K562 (cell line): ENCODE results near the gene KAT6B. TPM values are rescaled to one million over a fixed set of nuclear protein-coding genes. Genes with fewer than 3 reads are reported as not detected.

Source experiments
- ATAC-seq: fragments of 200-7000 bp; cut with Tn5 transposase; 3 replicates; pipeline ENCODE4 v1.9.1; 2020; ENCODE audit warnings: moderate library complexity
- BruUV-seq: library from RNA; stranded (reverse); fragments of 400-500 nt; replicated peaks from 2 replicates; lab custom pipeline; 2021; lab: Mats Ljungman, UMichigan
- CTCF ChIA-PET: fragments of 300-600 bp; formaldehyde crosslinking; extraction: SDS; loops from one replicate; lab custom pipeline; 2021; ENCODE audit warnings: low intra/inter-chr PET ratio; lab: Yijun Ruan, JAX
- POLR2A ChIA-PET: fragments of 300-600, 350-650 bp; sonication (Branson Sonifier 250); formaldehyde crosslinking; extraction: SDS; loops from one replicate; lab custom pipeline; 2021; ENCODE audit warnings: antibody characterized with exemption, inconsistent platforms; lab: Yijun Ruan, JAX
- DNase-seq, 4 experiments: peaks; one replicate each; pipeline versions ENCODE4 v3.0.0 to v3.0.0-alpha.2; 2011 to 2018; ENCODE audit warnings: low spot score in 3 of 4, mixed read lengths in 3 of 4; ENCODE audit errors: extremely low read depth in 1 of 4
- FAIRE-seq: peaks from 2 replicates; lab custom pipeline; 2011; peaks lifted over from hg19 to GRCh38; lab: Jason Lieb, UNC
- H2AFZ ChIP-seq: 2 replicates; pipeline ENCODE4 v1.6.0; 2011; ENCODE audit warnings: low read depth, low read length, control low read depth, inconsistent platforms
- H3K27ac ChIP-seq: fragments of 200-600 bp; 3 replicates; pipeline ENCODE4 v1.8.0; 2011; ENCODE audit warnings: low read depth, mild to moderate bottlenecking, control low read depth, inconsistent platforms, low read length, moderate library complexity, mixed read lengths; ENCODE audit errors: extremely low read depth
- H3K27me3 ChIP-seq, 2 experiments: fragments of 300-600 bp in 1 of 2; 2 replicates in 1 of 2; 3 replicates in 1 of 2; pipeline versions ENCODE4 v1.6.0 to v1.8.0; 2011; ENCODE audit warnings: inconsistent platforms in 2 of 2, low read length in 2 of 2, mild to moderate bottlenecking in 1 of 2, mixed read lengths in 1 of 2, moderate library complexity in 1 of 2; ENCODE audit not compliant: control insufficient read depth in 2 of 2, insufficient read depth in 2 of 2
- H3K36me3 ChIP-seq: fragments of 300-600 bp; 3 replicates; pipeline ENCODE4 v1.8.0; 2011; ENCODE audit warnings: mild to moderate bottlenecking, low read length, inconsistent platforms; ENCODE audit not compliant: control insufficient read depth, insufficient read depth
- H3K4me1 ChIP-seq, 2 experiments: fragments of 200-600 bp in 1 of 2; replicated peaks in 1 of 2; 2 replicates in 1 of 2; 3 replicates in 1 of 2; pipeline versions ENCODE4 v1.5.1 to v1.8.0; 2011; ENCODE audit warnings: inconsistent platforms in 2 of 2, low read length in 2 of 2, mild to moderate bottlenecking in 1 of 2, mixed read lengths in 1 of 2, moderate library complexity in 1 of 2; ENCODE audit not compliant: control insufficient read depth in 2 of 2, insufficient read depth in 2 of 2
- H3K4me2 ChIP-seq: 2 replicates; pipeline ENCODE4 v1.6.1; 2011; ENCODE audit warnings: low read length, control low read depth, inconsistent platforms, mixed read lengths; ENCODE audit not compliant: insufficient read depth
- H3K4me3 ChIP-seq: fragments of 200-600 bp; sonication (generic), shearing (Covaris generic); 2 replicates; pipeline ENCODE4 v1.5.1; 2016; ENCODE audit warnings: control low read depth, inconsistent platforms
- H3K79me2 ChIP-seq: fragments of 200-600 bp; 3 replicates; pipeline ENCODE4 v1.8.0; 2011; ENCODE audit warnings: low read length, inconsistent platforms; ENCODE audit not compliant: control insufficient read depth, insufficient read depth
- H3K9ac ChIP-seq, 2 experiments: 2 replicates each; pipeline versions ENCODE4 v1.6.0 to v1.6.1; 2011; ENCODE audit warnings: low read depth in 2 of 2, low read length in 2 of 2, control low read depth in 1 of 2, inconsistent platforms in 1 of 2, mild to moderate bottlenecking in 1 of 2, mixed read lengths in 1 of 2; ENCODE audit not compliant: insufficient read depth in 1 of 2
- H3K9me1 ChIP-seq: one replicate; pipeline ENCODE4 v1.6.0; 2011; ENCODE audit warnings: inconsistent platforms, mild to moderate bottlenecking, low read length, moderate library complexity; ENCODE audit not compliant: control insufficient read depth, insufficient read depth
- H3K9me3 ChIP-seq: replicated peaks from 2 replicates; pipeline ENCODE4 v1.5.1; 2011; ENCODE audit warnings: low read depth, low read length, inconsistent platforms; ENCODE audit not compliant: control insufficient read depth, insufficient read depth
- H4K20me1 ChIP-seq: replicated peaks from 2 replicates; pipeline ENCODE4 v1.6.1; 2011; ENCODE audit warnings: low read length, inconsistent platforms, mixed read lengths; ENCODE audit not compliant: control insufficient read depth, insufficient read depth
- HDAC1 ChIP-seq, 2 experiments: fragments of 450-650 bp; IDR thresholded peaks; 2 replicates each; pipeline ENCODE4 v1.6.1; 2016 to 2017; ENCODE audit warnings: inconsistent platforms in 1 of 2, mild to moderate bottlenecking in 1 of 2, moderate library complexity in 1 of 2
- MTA1 ChIP-seq: fragments of 450-650 bp; IDR thresholded peaks from 2 replicates; pipeline ENCODE4 v1.6.1; 2017; ENCODE audit warnings: borderline replicate concordance
- NFIC ChIP-seq: fragments of 450-650 bp; IDR thresholded peaks from 2 replicates; pipeline ENCODE4 v1.6.1; 2017; ENCODE audit warnings: mild to moderate bottlenecking, inconsistent platforms
- ZMIZ1 ChIP-seq, 2 experiments: fragments of 150-350 bp in 1 of 2; IDR thresholded peaks; 2 replicates each; pipeline ENCODE4 v1.6.1; 2012 to 2016; ENCODE audit warnings: low read depth in 2 of 2, low read length in 2 of 2, mild to moderate bottlenecking in 1 of 2, moderate library complexity in 1 of 2
- ZNF584 ChIP-seq: fragments of 200-800 bp; sonication (Bioruptor generic); IDR thresholded peaks from 2 replicates; pipeline ENCODE4 v1.6.1; 2016; ENCODE audit warnings: low read depth, mild to moderate bottlenecking, missing genetic modification characterization, missing compliant biosample characterization
- WGBS: fragments of 100-300 bp; shearing (Covaris generic); methylation state at CpG from one replicate; pipeline ENCODE4 v1.1.6; 2016; ENCODE audit warnings: low coverage, mixed read lengths; ENCODE audit not compliant: insufficient coverage; ENCODE audit errors: missing lambda C conversion rate; 5-methylcytosine and 5-hydroxymethylcytosine counted together
- in situ Hi-C: fragments of 300-500 bp; cut with MboI; formaldehyde crosslinking; loops from 4 replicates; pipeline ENCODE4 v1.15.0; 2018; ENCODE audit warnings: inconsistent platforms, mixed read lengths
- intact Hi-C: fragments of 100-400 bp; cut with micrococcal nuclease; formaldehyde crosslinking; loops from 2 replicates; pipeline ENCODE4 v1.14.2; 2022
- polyA plus RNA-seq, 8 experiments: library from polyadenylated mRNA; depleted of rRNA in 4 of 8; stranded (reverse) in 5 of 8; unstranded in 3 of 8; fragments of >200 nt; fragmentation: Nextera tagmentation in 2 of 8; fragmentation: Illumina TruSeq in 1 of 8; extraction: Ambion mirVana in 2 of 8; extraction: Trizol in 1 of 8; gene quantifications; 2 replicates each; pipeline versions ENCODE4 v1.2.1 to v1.2.3, GENCODE V29; 2011 to 2014; ENCODE audit warnings: inconsistent platforms in 1 of 8, missing spikeins in 1 of 8
- total RNA-seq, 7 experiments: library from RNA; depleted of rRNA in 6 of 7; stranded (reverse); fragments of >200 nt in 6 of 7; fragmentation: Illumina TruSeq in 2 of 7; extraction: Trizol in 2 of 7; gene quantifications; 2 replicates each; pipeline versions ENCODE4 v1.2.1 to v1.2.3, GENCODE V29; 2011 to 2021; ENCODE audit warnings: low replicate concordance in 1 of 7

The KAT6B gene
- total and polyA plus RNA-seq, 9 of the 15 experiments (the other 6 are each of a cell fraction or from before 2014, with no cell fraction given), result 1.4 to 9.2 (median 6.8) TPM

GRCh38 chr10:75070961-75071428 lies 244.6 kb downstream of the KAT6B start:
- ChIA-PET POLR2A (interaction anchor here (0.6 to 1.2 kb wide), 3 partner anchors 11 to 45 kb away, joined by 3 to 4 read pairs (median 3); no protein-coding TSS in a partner anchor), CTCF (no interaction called here)
- Histone ChIP-seq H3K9me1 (no peaks in the 10 kb centered on the region), H3K9ac (peak overlapping the region in 1 of 2 experiments; percentile 54; a peak in 2 of 4 replicates), H3K9me3 (no peaks in the 10 kb centered on the region), H3K4me3 (no peak overlapping the region), H3K27me3 (no peaks in the 10 kb centered on the region; a peak in 1 of 5 replicates), H2AFZ (peak overlapping the region; percentile 54; the same call in 1 of the 2 replicates), H3K79me2 (no peaks in the 10 kb centered on the region), H4K20me1 (no peaks in the 10 kb centered on the region), H3K4me1 (peaks cover 0 to 12% of the 10 kb centered on the region in 2 experiments; a peak in 3 of 5 replicates), H3K36me3 (no peaks in the 10 kb centered on the region), H3K4me2 (no peak overlapping the region), H3K27ac (no peak overlapping the region)
- BruUV-seq, result no TSS peak
- intact Hi-C loops (no loop called here), in situ Hi-C loops (no loop called here)
- TF ChIP-seq HDAC1 (IDR thresholded peaks at IDR 0.05), result no peak
- TF ChIP-seq NFIC, result peak; percentile 91
- whole genome bisulfite sequencing, result 48% methylated on average over 7 of the region's 7 CpGs
- FAIRE-seq (no peak), DNase-seq (no peak), ATAC-seq (peak; percentile 27)

GRCh38 chr10:75071756-75072155 lies 245.4 kb downstream of the KAT6B start:
- no peak overlapping the region for H3K4me2 ChIP-seq
- ATAC-seq, result no peak
- WGBS, result 85% methylated on average over 14 of the region's 14 CpGs
- H3K36me3 ChIP-seq, result no peaks in the 10 kb centered on the region
- ChIA-PET CTCF (no interaction called here), POLR2A (no interaction called here)
- no peak for DNase-seq
- H3K9me3 ChIP-seq, result no peaks in the 10 kb centered on the region
- BruUV-seq, result no TSS peak
- H3K9ac ChIP-seq, result peak overlapping the region in 1 of 2 experiments; percentile 23; a peak in 2 of 4 replicates
- no peaks in the 10 kb centered on the region for H3K79me2 ChIP-seq
- no peak for FAIRE-seq
- in situ Hi-C loops, result no loop called here
- no peak overlapping the region for H3K27ac ChIP-seq
- no peak overlapping the region for H2AFZ ChIP-seq
- peaks cover 0 to 9% of the 10 kb centered on the region in 2 experiments; a peak in 3 of 5 replicates for H3K4me1 ChIP-seq
- no peaks in the 10 kb centered on the region for H4K20me1 ChIP-seq
- intact Hi-C loops, result no loop called here
- no peak for TF ChIP-seq ZNF584 (CRISPR knock-in tag)
- no peak for TF ChIP-seq MTA1
- TF ChIP-seq ZMIZ1 (IDR thresholded peaks at IDR 0.05; ENCODE audit: low read depth in 2 of 2, low read length in 2 of 2), result no peak
- no peak for TF ChIP-seq HDAC1 (IDR thresholded peaks at IDR 0.05)
- H3K9me1 ChIP-seq, result no peaks in the 10 kb centered on the region
- H3K4me3 ChIP-seq, result no peak overlapping the region
- no peaks in the 10 kb centered on the region; a peak in 1 of 5 replicates for H3K27me3 ChIP-seq
